ENCODE results near the gene PLS3.
"Not testable (repeated sequence)": the region's sequence is repeated elsewhere in the genome, so short reads cannot be mapped to it uniquely, and the experiment has no call there.

Gene PLS3

DNA sequence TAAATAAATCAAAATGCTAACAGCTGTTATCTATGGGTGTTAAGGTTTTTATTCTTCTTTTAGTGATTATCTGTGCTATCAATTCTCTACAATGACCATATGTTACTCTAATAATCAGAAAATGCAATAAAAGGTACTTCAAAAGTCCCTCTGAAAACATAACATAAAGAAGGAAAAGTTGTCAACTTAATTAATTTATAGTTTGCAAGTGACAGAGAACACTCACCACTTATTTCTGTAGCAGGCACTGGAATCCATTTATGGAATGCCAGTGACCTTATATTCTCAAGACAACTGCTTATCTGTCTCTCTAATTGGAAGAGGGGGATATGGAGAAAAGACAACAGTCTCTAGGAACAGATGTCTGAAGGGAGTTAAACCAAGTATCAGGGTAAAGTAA, 25.6 kb upstream of the PLS3 start:
- no peak for DNase-seq (ENCODE audit: low spot score)
- Histone ChIP-seq H3K27me3 (ENCODE audit: control insufficient read depth in 3 of 3, insufficient read depth in 3 of 3, low read depth in 1 of 3, low read length in 3 of 3) (peaks cover 0 to 7% (median 0%) of the 10 kb centered on the region in 3 experiments), H2BK12ac (ENCODE audit: low read length) (no peak overlapping the region), H3K4ac (ENCODE audit: low read length) (no peak overlapping the region), H3K79me1 (ENCODE audit: low read depth, low read length) (no peaks in the 10 kb centered on the region), H3K18ac (ENCODE audit: low read length) (no peak overlapping the region), H3K4me1 (ENCODE audit: control insufficient read depth in 2 of 2, insufficient read depth in 1 of 2, low read depth in 1 of 2, low read length in 2 of 2) (no peaks in the 10 kb centered on the region), H2AK5ac (ENCODE audit: low read depth, low read length) (no peak overlapping the region), H3K14ac (ENCODE audit: low read length) (no peak overlapping the region), H3K27ac (replicated peaks; ENCODE audit: low read length) (no peak overlapping the region), H3K4me3 (ENCODE audit: low read length in 2 of 2) (no peak overlapping the region), H2BK5ac (ENCODE audit: low read length) (no peak overlapping the region), H2BK15ac (ENCODE audit: low read length) (no peak overlapping the region), H4K8ac (ENCODE audit: low read depth, low read length) (no peak overlapping the region), H3K9me3 (replicated peaks in 1 of 2; ENCODE audit: control insufficient read depth in 2 of 2, insufficient read depth in 1 of 2, low read depth in 1 of 2, low read length in 2 of 2) (no peaks in the 10 kb centered on the region), H3K36me3 (replicated peaks in 1 of 2; ENCODE audit: control insufficient read depth in 2 of 2, insufficient read depth in 2 of 2, low read length in 2 of 2) (no peaks in the 10 kb centered on the region), H3K4me2 (ENCODE audit: insufficient read depth, low read length, poor library complexity, severe bottlenecking) (no peak overlapping the region), H3K9ac (ENCODE audit: low read depth, low read length, poor library complexity) (no peak overlapping the region), H4K91ac (ENCODE audit: low read depth, low read length, poor library complexity) (no peak overlapping the region), H3K23ac (ENCODE audit: low read depth, low read length, poor library complexity) (no peak overlapping the region), H2BK120ac (ENCODE audit: low read depth, low read length) (no peak overlapping the region), H2AFZ (ENCODE audit: low read length) (no peak overlapping the region)

DNA sequence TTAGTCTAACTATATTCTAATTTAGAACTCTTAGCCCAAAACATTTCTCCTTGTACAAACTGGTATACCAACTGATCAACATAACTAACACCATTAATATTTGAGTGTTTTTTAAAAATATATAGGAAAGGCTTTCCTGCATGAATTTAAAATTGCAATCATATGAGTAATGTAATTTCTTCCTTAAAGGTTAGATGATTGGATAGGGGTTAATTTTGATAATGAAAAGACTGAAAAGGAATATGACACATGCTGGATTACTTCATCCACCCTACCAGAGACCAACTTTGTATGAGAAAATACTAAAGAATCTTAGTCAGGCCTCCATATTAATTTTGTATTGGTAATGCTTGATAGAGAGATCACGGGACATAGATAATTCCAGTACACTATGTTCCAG, 25.1 kb upstream of the PLS3 start:
- Histone ChIP-seq H2BK120ac (ENCODE audit: low read depth, low read length) (no peak overlapping the region), H3K9me3 (replicated peaks in 1 of 2; ENCODE audit: control insufficient read depth in 2 of 2, insufficient read depth in 1 of 2, low read depth in 1 of 2, low read length in 2 of 2) (no peaks in the 10 kb centered on the region), H2BK5ac (ENCODE audit: low read length) (no peak overlapping the region), H3K9ac (ENCODE audit: low read depth, low read length, poor library complexity) (no peak overlapping the region), H4K91ac (ENCODE audit: low read depth, low read length, poor library complexity) (no peak overlapping the region), H3K79me1 (ENCODE audit: low read depth, low read length) (no peaks in the 10 kb centered on the region), H3K4ac (ENCODE audit: low read length) (no peak overlapping the region), H3K23ac (ENCODE audit: low read depth, low read length, poor library complexity) (no peak overlapping the region), H3K14ac (ENCODE audit: low read length) (no peak overlapping the region), H2AFZ (ENCODE audit: low read length) (no peak overlapping the region), H2BK15ac (ENCODE audit: low read length) (no peak overlapping the region), H3K27ac (replicated peaks; ENCODE audit: low read length) (no peak overlapping the region), H3K27me3 (ENCODE audit: control insufficient read depth in 3 of 3, insufficient read depth in 3 of 3, low read depth in 1 of 3, low read length in 3 of 3) (peaks cover 0 to 7% (median 0%) of the 10 kb centered on the region in 3 experiments), H3K18ac (ENCODE audit: low read length) (no peak overlapping the region), H4K8ac (ENCODE audit: low read depth, low read length) (no peak overlapping the region), H2AK5ac (ENCODE audit: low read depth, low read length) (no peak overlapping the region), H3K4me1 (ENCODE audit: control insufficient read depth in 2 of 2, insufficient read depth in 1 of 2, low read depth in 1 of 2, low read length in 2 of 2) (no peaks in the 10 kb centered on the region), H3K4me2 (ENCODE audit: insufficient read depth, low read length, poor library complexity, severe bottlenecking) (no peak overlapping the region), H3K36me3 (replicated peaks in 1 of 2; ENCODE audit: control insufficient read depth in 2 of 2, insufficient read depth in 2 of 2, low read length in 2 of 2) (no peaks in the 10 kb centered on the region), H2BK12ac (ENCODE audit: low read length) (no peak overlapping the region), H3K4me3 (ENCODE audit: low read length in 2 of 2) (no peak overlapping the region)
- WGBS, 2 donors (ENCODE audit: extremely low coverage in 2 of 2, insufficient read length in 2 of 2, insufficient replicate concordance in 1 of 2): no CpG with 5 or more reads among the region's 1 CpG
- no peak for DNase-seq (ENCODE audit: low spot score)

- Histone ChIP-seq H3K14ac (ENCODE audit: low read length) (no peak overlapping the region), H4K8ac (ENCODE audit: low read depth, low read length) (no peak overlapping the region), H3K27me3 (ENCODE audit: control insufficient read depth in 3 of 3, insufficient read depth in 3 of 3, low read depth in 1 of 3, low read length in 3 of 3) (peaks cover 0 to 7% (median 0%) of the 10 kb centered on the region in 3 experiments), H3K9me3 (replicated peaks in 1 of 2; ENCODE audit: control insufficient read depth in 2 of 2, insufficient read depth in 1 of 2, low read depth in 1 of 2, low read length in 2 of 2) (no peaks in the 10 kb centered on the region), H2AFZ (ENCODE audit: low read length) (no peak overlapping the region), H3K79me1 (ENCODE audit: low read depth, low read length) (no peaks in the 10 kb centered on the region), H2BK15ac (ENCODE audit: low read length) (no peak overlapping the region), H3K36me3 (replicated peaks in 1 of 2; ENCODE audit: control insufficient read depth in 2 of 2, insufficient read depth in 2 of 2, low read length in 2 of 2) (no peaks in the 10 kb centered on the region), H2BK5ac (ENCODE audit: low read length) (no peak overlapping the region), H2BK12ac (ENCODE audit: low read length) (no peak overlapping the region), H3K4me3 (ENCODE audit: low read length in 2 of 2) (no peak overlapping the region), H3K9ac (ENCODE audit: low read depth, low read length, poor library complexity) (no peak overlapping the region), H3K23ac (ENCODE audit: low read depth, low read length, poor library complexity) (no peak overlapping the region), H2AK5ac (ENCODE audit: low read depth, low read length) (no peak overlapping the region), H3K18ac (ENCODE audit: low read length) (no peak overlapping the region), H3K4me2 (ENCODE audit: insufficient read depth, low read length, poor library complexity, severe bottlenecking) (no peak overlapping the region), H4K91ac (ENCODE audit: low read depth, low read length, poor library complexity) (no peak overlapping the region), H3K4me1 (ENCODE audit: control insufficient read depth in 2 of 2, insufficient read depth in 1 of 2, low read depth in 1 of 2, low read length in 2 of 2) (no peaks in the 10 kb centered on the region), H3K4ac (ENCODE audit: low read length) (no peak overlapping the region), H2BK120ac (ENCODE audit: low read depth, low read length) (no peak overlapping the region), H3K27ac (replicated peaks; ENCODE audit: low read length) (no peak overlapping the region)
- no peak for DNase-seq (ENCODE audit: low spot score)
- WGBS, 2 donors (ENCODE audit: extremely low coverage in 2 of 2, insufficient read length in 2 of 2, insufficient replicate concordance in 1 of 2): no CpG with 5 or more reads among the region's 2 CpGs
Observed at GRCh38 chrX:115539841-115540240, 21.1 kb upstream of the PLS3 start.

DNA sequence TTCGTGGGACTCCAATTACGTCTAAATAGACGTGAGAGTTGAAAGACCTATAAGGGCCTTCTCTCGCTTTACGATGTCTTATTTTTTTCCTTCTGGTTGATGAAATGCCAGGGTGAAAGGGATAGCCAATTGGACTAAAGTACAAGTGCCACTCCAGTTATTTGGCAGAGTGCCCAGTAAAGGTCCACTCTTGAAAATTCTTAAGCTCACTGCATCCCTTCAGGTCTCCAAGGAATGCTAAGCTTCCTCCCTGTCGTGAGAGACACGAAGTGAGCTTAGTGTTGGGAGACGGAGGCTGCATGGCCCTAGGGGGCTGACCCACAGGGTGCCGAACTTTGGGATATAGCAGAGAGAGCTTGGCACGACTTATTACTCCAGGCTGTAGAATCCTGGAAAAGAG, 19.9 kb upstream of the PLS3 start:
- DNase-seq (ENCODE audit: low spot score); H3K18ac ChIP-seq (ENCODE audit: low read length); H3K14ac ChIP-seq (ENCODE audit: low read length); H4K8ac ChIP-seq (ENCODE audit: low read depth, low read length); H3K4me3 ChIP-seq (ENCODE audit: low read length in 2 of 2); H2BK15ac ChIP-seq (ENCODE audit: low read length); H3K9me3 ChIP-seq (replicated peaks in 1 of 2; ENCODE audit: control insufficient read depth in 2 of 2, insufficient read depth in 1 of 2, low read depth in 1 of 2, low read length in 2 of 2); H4K91ac ChIP-seq (ENCODE audit: low read depth, low read length, poor library complexity); H3K36me3 ChIP-seq (replicated peaks in 1 of 2; ENCODE audit: control insufficient read depth in 2 of 2, insufficient read depth in 2 of 2, low read length in 2 of 2); H2AK5ac ChIP-seq (ENCODE audit: low read depth, low read length); H3K23ac ChIP-seq (ENCODE audit: low read depth, low read length, poor library complexity); H3K9ac ChIP-seq (ENCODE audit: low read depth, low read length, poor library complexity); H3K79me1 ChIP-seq (ENCODE audit: low read depth, low read length); H3K4ac ChIP-seq (ENCODE audit: low read length); H3K4me1 ChIP-seq (ENCODE audit: control insufficient read depth in 2 of 2, insufficient read depth in 1 of 2, low read depth in 1 of 2, low read length in 2 of 2); H3K27me3 ChIP-seq (ENCODE audit: control insufficient read depth in 3 of 3, insufficient read depth in 3 of 3, low read depth in 1 of 3, low read length in 3 of 3); H2BK5ac ChIP-seq (ENCODE audit: low read length); H2BK12ac ChIP-seq (ENCODE audit: low read length); H2BK120ac ChIP-seq (ENCODE audit: low read depth, low read length); H2AFZ ChIP-seq (ENCODE audit: low read length); H3K27ac ChIP-seq (replicated peaks; ENCODE audit: low read length); H3K4me2 ChIP-seq (ENCODE audit: insufficient read depth, low read length, poor library complexity, severe bottlenecking): not testable (repeated sequence)
- no CpG with 5 or more reads among the region's 10 CpGs for WGBS, 2 donors (ENCODE audit: extremely low coverage in 2 of 2, insufficient read length in 2 of 2, insufficient replicate concordance in 1 of 2)
